Measurements from ENCODE around the gene MYH3.

The MYH3 gene

GRCh38 chr17:10612957-10613744 lies 44.0 kb downstream of the MYH3 start:
- no peak for DNase-seq

GRCh38 chr17:10610884-10611283 lies 46.2 kb downstream of the MYH3 start:
- DNase-seq, result no peak

- no peak for DNase-seq
Observed at GRCh38 chr17:10608244-10608643, 48.9 kb downstream of the MYH3 start.

- no peak for DNase-seq
Observed at GRCh38 chr17:10606110-10606509, 51.0 kb downstream of the MYH3 start.

- no peak for DNase-seq
Observed at GRCh38 chr17:10605221-10605783, 51.8 kb downstream of the MYH3 start.

- DNase-seq, result no peak
Observed at GRCh38 chr17:10604521-10604920, 52.6 kb downstream of the MYH3 start.

GRCh38 chr17:10603931-10604330 lies 53.2 kb downstream of the MYH3 start:
- DNase-seq, result no peak

GRCh38 chr17:10600571-10600970 lies 56.5 kb downstream of the MYH3 start:
- peak; percentile 60 for DNase-seq

- DNase-seq, result peak; percentile 22
Observed at GRCh38 chr17:10598621-10599020, 58.5 kb downstream of the MYH3 start.

GRCh38 chr17:10589553-10590145 lies 67.5 kb downstream of the MYH3 start:
- DNase-seq, result no peak

- DNase-seq, result no peak
Observed at GRCh38 chr17:10585529-10585928, 71.6 kb downstream of the MYH3 start.

GRCh38 chr17:10583834-10584233 lies 73.3 kb downstream of the MYH3 start:
- no peak for DNase-seq

- DNase-seq, result no peak
Observed at GRCh38 chr17:10579270-10579669, 77.8 kb downstream of the MYH3 start.
